Body of pancreas (tissue), 4 donors: ENCODE data around the gene OGG1. TPM values are rescaled to one million over a fixed set of nuclear protein-coding genes. Genes with fewer than 3 reads are reported as not detected.
A peak's percentile ranks its signal among the peaks of the same experiment; 100 is the strongest.

Experiments
- ATAC-seq: fragments of 150-250 bp; one replicate; pipeline ENCODE4 v1.9.1; 2016
- DNase-seq, 4 donors: peaks; one replicate each; pipeline ENCODE4 v3.0.0-alpha.2; 2019
- H3K27ac ChIP-seq, 4 donors: fragments of 200-600 bp; sonication (generic); 1 replicate in 3 of 4; 2 replicates in 1 of 4; pipeline versions ENCODE4 v1.5.1 to v1.6.1; 2016 to 2019; ENCODE audit warnings: mild to moderate bottlenecking in 1 of 4, mixed read lengths in 1 of 4, moderate library complexity in 1 of 4
- H3K27me3 ChIP-seq, 2 donors: fragments of 200-600 bp; sonication (generic); one replicate each; pipeline ENCODE4 v1.6.0; 2016; ENCODE audit warnings: mild to moderate bottlenecking in 1 of 2
- H3K36me3 ChIP-seq, 2 donors: fragments of 200-600 bp; sonication (generic); replicated peaks in 1 of 2; 2 replicates each; pipeline ENCODE4 v1.5.1; 2016; ENCODE audit warnings: low read depth in 2 of 2; ENCODE audit not compliant: insufficient read depth in 1 of 2
- H3K4me1 ChIP-seq: fragments of 200-600 bp; sonication (generic); one replicate; pipeline ENCODE4 v1.6.0; 2016
- H3K4me3 ChIP-seq, 2 donors: fragments of 200-600 bp; sonication (generic); 1 replicate in 1 of 2; 2 replicates in 1 of 2; pipeline ENCODE4 v1.5.1; 2016 to 2019
- H3K9me3 ChIP-seq, 3 donors: fragments of 200-600 bp; sonication (generic); 1 replicate in 2 of 3; 2 replicates in 1 of 3; pipeline ENCODE4 v1.5.1; 2016
- POLR2A ChIP-seq, 3 donors: fragments of 450-650 bp; IDR thresholded peaks; one replicate each; pipeline ENCODE4 v1.6.1; 2016; ENCODE audit warnings: antibody characterized with exemption in 3 of 3, mild to moderate bottlenecking in 2 of 3
- WGBS, 2 donors: methylation state at CpG; one replicate each; pipeline ENCODE4 v1.1.5; 2017; 5-methylcytosine and 5-hydroxymethylcytosine counted together
- intact Hi-C: fragments of 100-400 bp; cut with DNase I; formaldehyde crosslinking; loops from one replicate; pipeline ENCODE4 v1.15.1; 2023
- total RNA-seq, 2 donors: library from RNA; depleted of rRNA; stranded (reverse); fragments of >200 nt; gene quantifications; one replicate each; pipeline ENCODE4 v1.1.0, GENCODE V29; 2016
- TF ChIP-seq, protein P1 (sequence below), 7 experiments: fragments of 450-650 bp in 4 of 7; fragments of 200-600 bp in 3 of 7; sonication (generic) in 3 of 7; IDR thresholded peaks; one replicate each; pipeline ENCODE4 v1.5.1; 2016 to 2019; ENCODE audit warnings: antibody characterized with exemption in 7 of 7

The OGG1 gene
- total RNA-seq, 2 donors from 2014 or later, result 18.1 to 28.3 TPM

DNA sequence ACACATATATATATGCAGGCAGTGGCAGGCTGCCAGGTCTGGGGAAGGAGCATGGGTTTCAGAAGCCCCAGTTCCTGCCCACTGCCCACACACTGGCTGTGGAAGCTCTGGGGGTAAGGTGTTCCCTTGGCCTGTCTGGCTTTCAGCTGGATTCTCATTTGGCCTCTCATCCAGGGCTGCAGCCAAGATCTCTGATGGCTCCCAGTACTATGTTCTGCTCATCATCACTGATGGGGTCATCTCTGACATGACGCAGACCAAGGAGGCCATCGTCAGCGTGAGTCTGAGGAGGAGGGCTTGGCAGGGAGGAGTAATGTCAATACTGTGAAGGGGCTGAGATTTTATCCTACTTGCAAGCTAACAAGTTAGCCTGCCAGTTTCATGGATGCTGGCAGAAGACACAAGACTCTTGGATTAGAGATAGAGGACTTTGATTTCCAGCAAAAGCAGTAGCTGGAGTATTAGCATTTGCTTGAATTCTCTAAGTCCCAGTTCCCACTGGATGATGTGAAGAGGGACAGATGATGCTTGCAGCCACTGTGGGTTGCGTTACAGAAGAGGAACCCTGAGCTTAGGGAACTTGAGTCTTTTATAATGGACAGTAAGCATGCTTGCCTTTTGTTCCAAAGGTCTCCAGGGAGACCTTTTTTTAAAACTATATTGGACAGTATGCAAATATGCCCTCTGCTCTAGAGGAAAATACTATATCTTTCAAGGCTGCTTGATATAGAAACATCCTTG lies 23.8 kb upstream of the OGG1 start:
- 71 to 74% methylated on average over 4 of the region's 4 CpGs for WGBS, 2 donors
- Histone ChIP-seq H3K9me3 (no peaks in the 10 kb centered on the region), H3K36me3 (no peaks in the 10 kb centered on the region), H3K27me3 (no peaks in the 10 kb centered on the region), H3K4me3 (no peak overlapping the region), H3K4me1 (peaks cover 4% of the 10 kb centered on the region), H3K27ac (no peak overlapping the region)
- TF ChIP-seq, protein P1, sequence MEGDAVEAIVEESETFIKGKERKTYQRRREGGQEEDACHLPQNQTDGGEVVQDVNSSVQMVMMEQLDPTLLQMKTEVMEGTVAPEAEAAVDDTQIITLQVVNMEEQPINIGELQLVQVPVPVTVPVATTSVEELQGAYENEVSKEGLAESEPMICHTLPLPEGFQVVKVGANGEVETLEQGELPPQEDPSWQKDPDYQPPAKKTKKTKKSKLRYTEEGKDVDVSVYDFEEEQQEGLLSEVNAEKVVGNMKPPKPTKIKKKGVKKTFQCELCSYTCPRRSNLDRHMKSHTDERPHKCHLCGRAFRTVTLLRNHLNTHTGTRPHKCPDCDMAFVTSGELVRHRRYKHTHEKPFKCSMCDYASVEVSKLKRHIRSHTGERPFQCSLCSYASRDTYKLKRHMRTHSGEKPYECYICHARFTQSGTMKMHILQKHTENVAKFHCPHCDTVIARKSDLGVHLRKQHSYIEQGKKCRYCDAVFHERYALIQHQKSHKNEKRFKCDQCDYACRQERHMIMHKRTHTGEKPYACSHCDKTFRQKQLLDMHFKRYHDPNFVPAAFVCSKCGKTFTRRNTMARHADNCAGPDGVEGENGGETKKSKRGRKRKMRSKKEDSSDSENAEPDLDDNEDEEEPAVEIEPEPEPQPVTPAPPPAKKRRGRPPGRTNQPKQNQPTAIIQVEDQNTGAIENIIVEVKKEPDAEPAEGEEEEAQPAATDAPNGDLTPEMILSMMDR (IDR thresholded peaks at IDR 0.05), result no peak
- TF ChIP-seq POLR2A (IDR thresholded peaks at IDR 0.05), result no peak
- intact Hi-C loops, result no loop called here
- DNase-seq, result no peak
- no peak for ATAC-seq

DNA sequence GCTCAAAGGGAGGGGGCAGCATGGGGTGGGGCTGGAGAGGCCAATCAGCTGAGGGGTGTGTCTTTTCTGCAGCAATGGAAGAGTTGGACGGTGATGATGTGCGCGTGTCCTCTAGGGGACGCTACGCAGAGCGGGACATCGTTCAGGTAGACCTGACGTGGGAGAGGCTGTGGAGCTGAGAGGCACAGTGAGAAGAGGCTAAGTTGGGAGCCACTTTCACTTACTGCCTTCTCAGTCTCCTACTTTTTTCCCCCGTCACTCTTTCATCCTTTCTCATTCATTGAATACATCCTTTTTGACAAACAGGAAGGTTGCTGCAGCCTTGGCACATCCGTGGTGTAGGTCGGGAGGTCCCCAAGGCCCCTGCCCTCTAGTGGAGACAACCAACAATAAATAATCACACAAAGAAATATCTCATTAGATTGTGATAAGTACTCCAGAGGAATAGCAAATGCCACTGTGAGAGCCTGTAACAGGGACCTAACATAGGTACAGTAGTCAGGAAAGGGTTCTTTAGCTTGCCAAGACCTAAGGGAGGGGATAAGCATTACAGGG lies 22.6 kb upstream of the OGG1 start:
- Histone ChIP-seq H3K4me1 (peaks cover 5% of the 10 kb centered on the region), H3K36me3 (no peaks in the 10 kb centered on the region), H3K27me3 (no peaks in the 10 kb centered on the region), H3K4me3 (no peak overlapping the region), H3K27ac (no peak overlapping the region), H3K9me3 (no peaks in the 10 kb centered on the region)
- intact Hi-C loops, result no loop called here
- TF ChIP-seq, protein P1 (IDR thresholded peaks at IDR 0.05), result peak in 4 of 7 experiments; percentile 7 to 19 (median 10)
- TF ChIP-seq POLR2A (IDR thresholded peaks at IDR 0.05), result no peak
- WGBS, 2 donors, result 5 to 15% methylated on average over 11 of the region's 11 CpGs
- ATAC-seq (no peak), DNase-seq (no peak)

DNA sequence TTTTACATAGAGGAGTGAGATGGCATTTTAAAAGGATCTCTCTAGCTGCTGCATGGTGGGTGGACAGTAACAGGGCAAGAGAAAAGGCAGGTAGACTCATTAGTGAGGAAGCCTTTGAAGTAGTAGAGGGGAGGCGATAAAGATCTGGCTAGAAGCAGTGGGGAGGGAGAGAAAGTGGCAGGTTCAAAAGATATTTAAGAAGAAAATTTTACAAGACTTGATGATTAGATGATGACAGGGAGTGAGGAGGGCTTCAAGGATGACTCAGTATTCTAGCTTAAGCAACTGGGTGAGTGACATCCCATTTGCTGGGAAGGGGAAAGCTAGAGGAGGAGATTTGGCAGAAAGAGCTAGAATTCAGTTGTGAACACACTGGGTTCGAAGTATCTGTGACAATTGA lies 22.0 kb upstream of the OGG1 start:
- ATAC-seq, result no peak

DNA sequence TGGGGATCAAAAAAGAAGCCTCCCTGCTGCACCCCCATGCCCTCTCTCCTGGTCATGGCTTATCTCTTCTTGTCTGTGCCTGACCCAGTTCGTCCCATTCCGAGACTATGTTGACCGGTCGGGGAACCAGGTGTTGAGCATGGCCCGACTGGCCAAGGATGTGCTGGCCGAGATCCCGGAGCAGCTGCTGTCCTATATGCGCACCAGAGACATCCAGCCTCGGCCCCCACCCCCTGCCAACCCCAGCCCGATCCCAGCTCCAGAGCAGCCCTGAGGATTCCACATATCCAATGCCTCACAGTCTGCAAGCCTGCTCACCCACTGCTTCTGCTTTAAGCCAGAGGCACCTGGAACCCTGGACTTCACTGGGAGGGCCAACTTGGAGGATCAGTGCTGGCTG lies 20.3 kb upstream of the OGG1 start:
- H3K27me3 ChIP-seq, result no peaks in the 10 kb centered on the region
- ATAC-seq (no peak), DNase-seq (no peak)
- 59 to 86% methylated on average over 4 to 10 of the region's 10 CpGs for WGBS, 2 donors
- no peak overlapping the region for H3K4me3 ChIP-seq
- no peak overlapping the region for H3K27ac ChIP-seq
- H3K36me3 ChIP-seq, result no peaks in the 10 kb centered on the region
- H3K4me1 ChIP-seq, result peaks cover 21% of the 10 kb centered on the region
- no peak for TF ChIP-seq POLR2A (IDR thresholded peaks at IDR 0.05)
- TF ChIP-seq, protein P1 (IDR thresholded peaks at IDR 0.05), result no peak
- no peaks in the 10 kb centered on the region for H3K9me3 ChIP-seq
- intact Hi-C loops, result no loop called here

More for the DNA sequence above, 22.0 kb upstream of the OGG1 start:
- H3K4me1 ChIP-seq, result peaks cover 11% of the 10 kb centered on the region
- no peak overlapping the region for H3K4me3 ChIP-seq
- H3K36me3 ChIP-seq, result no peaks in the 10 kb centered on the region
- 79% methylated on average over 2 of the region's 2 CpGs for WGBS, 2 donors
- no peaks in the 10 kb centered on the region for H3K27me3 ChIP-seq
- intact Hi-C loops, result no loop called here
- H3K27ac ChIP-seq, result no peak overlapping the region
- TF ChIP-seq, protein P1 (IDR thresholded peaks at IDR 0.05), result no peak
- no peak for TF ChIP-seq POLR2A (IDR thresholded peaks at IDR 0.05)
- H3K9me3 ChIP-seq, result no peaks in the 10 kb centered on the region
- DNase-seq, result no peak
